HK-2 (cell line): ENCODE measurements around the gene SFXN2.
"Not testable (repeated sequence)": the region's sequence is repeated elsewhere in the genome, so short reads cannot be mapped to it uniquely, and the experiment has no call there.

Source experiments
- DNase-seq: peaks from one replicate; pipeline ENCODE4 v3.0.0-alpha.2; 2018; ENCODE audit not compliant: unreplicated experiment

Gene SFXN2

GRCh38 chr10:102679596-102679995 lies 34.8 kb upstream of the SFXN2 start:
- no peak for DNase-seq

DNA sequence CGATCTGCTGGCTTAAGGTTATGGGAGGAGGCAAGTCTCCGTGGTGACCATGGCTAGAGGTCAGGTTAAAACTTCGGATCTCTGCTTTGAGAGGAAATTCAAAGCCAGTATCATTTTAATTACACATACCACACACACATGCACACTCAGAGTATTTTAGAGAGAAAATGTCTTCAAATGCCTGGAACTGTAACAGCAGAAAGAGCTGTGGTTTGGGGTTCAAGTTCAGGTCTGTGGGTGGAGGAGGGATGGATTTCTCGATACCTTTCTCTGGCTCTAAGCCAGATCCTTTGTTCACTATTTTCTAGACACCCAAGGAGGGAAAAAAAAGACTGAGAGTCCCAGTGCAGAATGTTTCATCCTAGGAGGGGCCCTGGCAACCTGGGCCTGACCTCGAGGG lies 32.7 kb upstream of the SFXN2 start:
- DNase-seq = no peak

DNA sequence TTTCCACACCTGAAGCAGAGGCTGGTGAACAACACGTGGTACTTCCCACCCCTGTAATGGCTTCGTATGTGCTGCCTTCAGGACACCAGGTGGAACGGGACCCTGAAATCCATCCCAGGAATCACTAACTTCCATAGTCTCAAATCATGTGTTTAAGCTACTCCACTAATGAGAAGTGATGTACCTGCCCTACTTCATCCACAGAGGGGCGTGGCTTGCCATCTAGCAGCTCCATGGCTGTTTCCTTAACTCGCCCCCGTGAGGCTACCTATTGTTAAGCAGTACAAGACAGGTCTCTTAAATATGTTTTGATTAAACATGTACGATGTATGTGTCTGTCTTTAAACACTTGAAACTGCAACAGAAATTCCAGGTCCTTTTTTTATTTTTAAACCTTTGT lies 32.0 kb upstream of the SFXN2 start:
- DNase-seq = no peak

- DNase-seq = no peak
These were observed 31.5 kb upstream of the SFXN2 start for GRCh38 chr10:102682981-102683380.

GRCh38 chr10:102683736-102684135 lies 30.7 kb upstream of the SFXN2 start:
- DNase-seq = no peak

DNA sequence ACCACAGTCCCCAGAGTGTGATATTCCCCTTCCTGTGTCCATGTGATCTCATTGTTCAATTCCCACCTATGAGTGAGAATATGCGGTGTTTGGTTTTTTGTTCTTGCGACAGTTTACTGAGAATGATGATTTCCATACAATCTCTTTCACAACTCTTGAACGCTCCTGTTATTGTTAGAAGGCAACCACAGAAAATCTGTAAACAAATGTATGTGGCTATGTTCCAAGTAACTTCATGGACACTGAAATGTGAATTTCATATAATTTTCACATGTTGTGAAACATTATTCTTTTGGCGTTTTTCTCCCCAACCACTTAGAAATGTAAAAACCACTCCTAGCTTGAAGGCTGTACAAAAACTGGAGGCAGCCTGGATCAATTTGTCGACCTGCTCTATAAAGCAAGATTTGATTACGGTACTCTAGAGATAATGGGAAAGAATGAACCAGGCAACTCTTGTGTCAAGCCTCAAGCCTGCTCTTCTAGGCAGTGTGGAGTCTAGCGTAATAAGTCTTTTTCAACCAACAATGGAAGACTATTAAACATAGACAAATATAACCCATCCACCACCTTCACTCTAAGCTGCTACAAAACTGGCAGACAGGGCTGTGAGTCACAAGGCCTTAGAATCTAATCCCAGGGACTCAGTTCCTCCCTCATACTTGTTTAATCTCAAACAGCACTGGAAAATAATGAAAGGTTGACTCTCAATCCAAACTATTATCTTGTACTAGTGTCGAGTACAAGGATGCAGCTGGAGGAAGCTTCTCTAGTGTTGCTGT lies 23.0 kb upstream of the SFXN2 start:
- DNase-seq = no peak

- DNase-seq = not testable (repeated sequence)
These were observed 19.0 kb upstream of the SFXN2 start for GRCh38 chr10:102695401-102695800.

- no peak for DNase-seq
These were observed 17.7 kb upstream of the SFXN2 start for GRCh38 chr10:102696736-102697135.

DNA sequence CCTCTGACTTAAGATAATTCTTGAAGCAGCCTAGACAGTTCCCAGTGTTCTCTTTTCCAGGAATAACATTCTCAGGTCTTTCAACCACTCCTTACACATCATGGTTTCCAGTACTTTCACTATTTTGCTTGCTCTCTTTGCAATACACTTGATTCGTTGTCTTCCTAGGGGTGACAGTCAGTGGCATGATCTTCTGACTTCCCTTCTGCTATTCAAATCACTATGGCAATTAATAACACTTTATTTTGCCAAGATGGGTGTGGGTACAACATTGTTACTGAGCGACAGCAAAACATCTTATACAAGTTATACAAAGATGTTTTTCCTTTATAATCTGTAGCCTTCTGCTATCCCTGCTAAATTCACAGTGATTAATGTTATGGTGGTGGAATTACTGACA lies 15.5 kb upstream of the SFXN2 start:
- DNase-seq = no peak

DNA sequence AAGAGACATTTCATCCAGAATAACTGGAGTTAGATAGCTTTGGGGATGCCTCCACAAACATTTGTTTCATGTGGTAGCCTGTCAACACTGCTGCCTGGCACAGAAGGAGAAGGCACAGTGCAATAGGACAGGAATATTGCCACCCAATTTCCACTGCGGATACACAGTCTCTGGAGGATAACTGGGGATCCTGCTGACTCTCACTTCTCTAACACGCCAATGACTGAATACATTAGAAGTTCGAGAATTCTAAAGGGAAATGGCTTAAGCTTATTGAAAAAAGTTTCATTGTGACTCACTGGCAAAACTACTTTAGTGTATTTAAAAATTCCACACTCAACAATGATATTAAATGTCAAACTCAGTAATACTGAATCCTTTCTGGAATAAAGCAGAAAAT lies 13.2 kb upstream of the SFXN2 start:
- no peak for DNase-seq

- no peak for DNase-seq
These were observed 12.6 kb upstream of the SFXN2 start for GRCh38 chr10:102701796-102702195.

DNA sequence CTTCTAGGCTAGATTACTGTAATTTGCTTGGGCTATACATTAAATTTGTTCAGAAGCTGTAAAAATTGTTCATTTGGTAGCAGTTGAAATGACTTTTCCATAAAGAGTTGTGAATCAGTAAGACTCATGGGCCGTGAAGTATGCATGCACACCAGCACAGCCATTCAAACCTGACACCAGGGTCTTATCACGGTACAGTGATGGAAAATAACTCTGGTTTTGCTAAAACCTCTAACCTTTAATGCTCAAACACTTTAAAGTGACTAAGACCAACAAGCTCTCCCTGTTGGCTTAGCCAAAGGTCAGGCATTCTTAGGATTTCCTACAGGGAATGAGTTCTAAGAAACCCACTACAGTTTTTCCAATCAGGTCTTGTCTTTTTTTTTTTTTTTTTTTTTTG lies 11.7 kb upstream of the SFXN2 start:
- DNase-seq = no peak

- DNase-seq = peak; percentile 58
These were observed 9.5 kb upstream of the SFXN2 start for GRCh38 chr10:102704915-102705314.

GRCh38 chr10:102705531-102705930 lies 8.9 kb upstream of the SFXN2 start:
- no peak for DNase-seq

DNA sequence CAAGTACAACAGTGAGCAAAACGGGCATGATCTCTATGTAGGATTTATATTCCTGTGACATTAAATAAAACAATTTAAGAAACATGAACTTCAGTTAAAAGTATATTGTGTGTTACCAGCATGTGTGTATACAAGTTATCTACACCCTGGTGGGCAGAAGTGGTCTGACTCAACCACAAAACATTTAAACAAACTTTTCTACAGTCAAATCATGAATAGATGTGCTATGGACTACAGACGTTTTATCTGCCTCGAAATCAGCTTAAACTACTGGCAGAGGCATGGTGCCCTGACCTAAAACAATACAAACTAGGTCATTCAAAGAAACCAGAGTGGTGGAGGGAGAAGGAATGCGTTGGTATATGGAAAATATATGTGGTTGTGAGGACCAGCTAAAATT lies 3.8 kb upstream of the SFXN2 start:
- no peak for DNase-seq

GRCh38 chr10:102712089-102712488 lies 2.3 kb upstream of the SFXN2 start:
- no peak for DNase-seq

GRCh38 chr10:102712843-102713538 lies 1.4 kb upstream of the SFXN2 start:
- DNase-seq = no peak

GRCh38 chr10:102713539-102713813 lies 960 bp upstream of the SFXN2 start:
- DNase-seq = no peak

- peak; percentile 99 for DNase-seq
These were observed 419 bp upstream of the SFXN2 start, which contains the start of gene ARL3 for GRCh38 chr10:102713814-102714620. TSS of gene ARL3 (minus strand) at chr10:102714397. CDS start at chr10:102714275, 122 bp downstream.

DNA sequence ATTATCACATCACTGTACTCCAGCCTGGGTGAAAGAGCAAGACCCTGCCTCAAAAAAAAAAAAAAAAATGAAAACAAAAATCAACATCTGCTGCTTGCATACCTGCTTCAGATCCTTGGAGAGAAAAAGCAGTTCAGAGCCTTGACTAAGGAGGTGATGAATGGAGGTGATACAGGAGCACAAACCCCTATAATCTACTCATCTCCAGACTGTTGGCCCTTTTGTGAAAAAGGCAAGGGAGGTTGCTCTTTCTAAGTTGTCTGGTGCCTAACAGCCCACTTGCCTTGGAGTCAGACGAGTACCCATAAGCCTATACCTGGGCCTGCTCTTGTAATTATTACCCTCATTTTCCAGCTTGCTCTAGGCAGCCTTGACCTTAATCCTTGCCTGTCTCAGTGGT lies 1.4 kb downstream of the SFXN2 start:
- DNase-seq = no peak

DNA sequence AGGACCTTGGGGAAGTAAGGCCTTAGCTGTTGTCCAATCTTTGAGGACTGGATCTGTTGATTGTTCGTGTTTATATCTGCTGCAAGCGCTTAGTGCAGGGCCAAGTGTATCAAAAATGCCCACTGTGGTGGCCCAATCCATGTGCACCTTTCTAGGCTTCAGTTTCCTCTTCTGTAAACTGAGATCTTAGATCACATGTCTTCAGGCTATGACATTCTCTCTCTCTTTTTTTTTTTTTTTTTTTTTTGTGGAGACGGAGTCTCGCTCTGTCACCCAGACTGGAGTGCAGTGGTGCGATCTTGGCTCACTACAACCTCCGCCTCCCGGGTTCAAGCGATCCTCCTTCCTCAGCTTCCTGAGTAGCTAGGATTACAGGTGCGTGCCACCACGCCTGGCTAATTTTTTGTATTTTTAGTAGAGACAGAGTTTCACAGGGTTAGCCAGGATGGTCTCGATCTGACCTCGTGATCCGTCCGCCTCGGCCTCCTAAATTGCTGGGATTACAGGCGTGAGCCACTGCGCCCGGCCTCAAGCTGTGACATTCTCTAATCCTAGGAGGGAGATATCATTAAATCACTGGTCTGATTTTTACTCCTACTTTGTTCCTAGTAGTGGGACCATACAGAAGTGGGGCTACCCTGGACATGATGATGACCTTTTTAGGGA lies 2.6 kb downstream of the SFXN2 start:
- DNase-seq = not testable (repeated sequence)

DNA sequence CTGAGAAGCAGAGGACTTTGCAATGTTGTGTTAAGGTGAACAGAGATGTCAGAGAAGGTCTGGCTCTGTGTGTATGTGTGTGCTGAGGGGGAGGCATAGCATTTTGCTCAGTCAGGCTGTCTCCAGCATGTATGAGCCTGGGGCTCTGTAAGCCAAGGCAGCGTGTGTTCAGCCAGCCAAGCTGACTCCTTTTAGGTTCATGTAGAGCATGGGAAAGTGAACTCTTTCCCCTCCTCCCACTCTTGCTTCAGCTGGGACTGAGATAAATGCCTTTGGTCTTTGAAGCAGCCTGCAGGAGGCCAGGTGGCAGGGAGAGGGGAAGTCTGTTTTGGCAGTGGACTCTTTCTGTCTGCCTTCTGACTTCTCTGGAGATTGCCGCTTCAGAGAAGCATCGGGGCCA lies 3.8 kb downstream of the SFXN2 start:
- no peak for DNase-seq
